Fibroblast of lung (primary cell): ENCODE results near the gene RAB9A. TPM values are rescaled to one million over a fixed set of nuclear protein-coding genes. Genes with fewer than 3 reads are reported as not detected.

Experiments used
- DNase-seq, 2 donors: peaks; one replicate each; pipeline versions ENCODE4 v3.0.0 to v3.0.0-alpha.2; 2010; ENCODE audit warnings: low read depth in 2 of 2
- H2AFZ ChIP-seq: 2 replicates; pipeline ENCODE4 v1.5.1; 2012; ENCODE audit warnings: low read length, control low read depth, inconsistent platforms
- H3K27ac ChIP-seq: 2 replicates; pipeline ENCODE4 v1.5.1; 2011; ENCODE audit warnings: low read length, control low read depth; ENCODE audit not compliant: insufficient read depth
- H3K27me3 ChIP-seq: 2 replicates; pipeline ENCODE4 v1.5.1; 2011; ENCODE audit warnings: mild to moderate bottlenecking, low read length; ENCODE audit not compliant: control insufficient read depth, insufficient read depth
- H3K36me3 ChIP-seq: 2 replicates; pipeline ENCODE4 v1.5.1; 2011; ENCODE audit warnings: low read length; ENCODE audit not compliant: control insufficient read depth, insufficient read depth
- H3K4me1 ChIP-seq: 2 replicates; pipeline ENCODE4 v1.5.1; 2011; ENCODE audit warnings: low read length; ENCODE audit not compliant: control insufficient read depth, insufficient read depth; ENCODE audit errors: extremely low read depth
- H3K4me2 ChIP-seq: 2 replicates; pipeline ENCODE4 v1.5.1; 2011; ENCODE audit warnings: low read length, control low read depth; ENCODE audit not compliant: insufficient read depth; ENCODE audit errors: extremely low read depth
- H3K4me3 ChIP-seq, 4 experiments: fragments of 200-600 bp in 1 of 4; sonication (generic) in 1 of 4; replicated peaks in 1 of 4; 2 replicates each; pipeline ENCODE4 v1.5.1; 2011 to 2016; ENCODE audit warnings: low read length in 4 of 4, low read depth in 3 of 4, mild to moderate bottlenecking in 3 of 4, control low read depth in 2 of 4, inconsistent platforms in 1 of 4, mixed read lengths in 1 of 4; ENCODE audit not compliant: insufficient read depth in 1 of 4; ENCODE audit errors: control extremely low read depth in 1 of 4
- H3K79me2 ChIP-seq: 2 replicates; pipeline ENCODE4 v1.5.1; 2012; ENCODE audit warnings: mild to moderate bottlenecking, low read length, inconsistent platforms; ENCODE audit not compliant: control insufficient read depth, insufficient read depth
- H3K9ac ChIP-seq: 2 replicates; pipeline ENCODE4 v1.5.1; 2011; ENCODE audit warnings: mild to moderate bottlenecking, low read length, control low read depth; ENCODE audit not compliant: insufficient read depth
- H3K9me3 ChIP-seq: 2 replicates; pipeline ENCODE4 v1.5.1; 2012; ENCODE audit warnings: low read depth, low read length; ENCODE audit not compliant: control insufficient read depth, insufficient read depth
- H4K20me1 ChIP-seq: 2 replicates; pipeline ENCODE4 v1.5.1; 2011; ENCODE audit warnings: low read length; ENCODE audit not compliant: control insufficient read depth, insufficient read depth; ENCODE audit errors: extremely low read depth
- EZH2 ChIP-seq: IDR thresholded peaks from 2 replicates; pipeline ENCODE4 v1.5.1; 2012; ENCODE audit warnings: low read length, control low read depth, mild to moderate bottlenecking; ENCODE audit errors: missing control alignments
- polyA plus RNA-seq, 2 donors: library from polyadenylated mRNA; depleted of rRNA in 1 of 2; stranded (reverse) in 1 of 2; unstranded in 1 of 2; fragments of >200 nt; gene quantifications; 2 replicates each; pipeline ENCODE4 v1.2.1, GENCODE V29; 2011 to 2012; ENCODE audit warnings: missing spikeins in 1 of 2
- total RNA-seq: library from RNA; depleted of rRNA; stranded (reverse); fragments of >200 nt; gene quantifications from 2 replicates; pipeline ENCODE4 v1.2.1, GENCODE V29; 2014
- TF ChIP-seq, protein P1 (sequence below), 2 donors: IDR thresholded peaks in 1 of 2; conservative IDR thresholded peaks in 1 of 2; 1 replicate in 1 of 2; 2 replicates in 1 of 2; pipeline ENCODE4 v1.5.1; 2011 to 2012; ENCODE audit warnings: low read length in 2 of 2, control low read depth in 1 of 2, inconsistent platforms in 1 of 2, low read depth in 1 of 2, mild to moderate bottlenecking in 1 of 2

The RAB9A gene
- total and polyA plus RNA-seq, 2 donors (not counting 1 experiment from before 2014, with no cell fraction given) = 40.3 to 44.2 TPM

DNA sequence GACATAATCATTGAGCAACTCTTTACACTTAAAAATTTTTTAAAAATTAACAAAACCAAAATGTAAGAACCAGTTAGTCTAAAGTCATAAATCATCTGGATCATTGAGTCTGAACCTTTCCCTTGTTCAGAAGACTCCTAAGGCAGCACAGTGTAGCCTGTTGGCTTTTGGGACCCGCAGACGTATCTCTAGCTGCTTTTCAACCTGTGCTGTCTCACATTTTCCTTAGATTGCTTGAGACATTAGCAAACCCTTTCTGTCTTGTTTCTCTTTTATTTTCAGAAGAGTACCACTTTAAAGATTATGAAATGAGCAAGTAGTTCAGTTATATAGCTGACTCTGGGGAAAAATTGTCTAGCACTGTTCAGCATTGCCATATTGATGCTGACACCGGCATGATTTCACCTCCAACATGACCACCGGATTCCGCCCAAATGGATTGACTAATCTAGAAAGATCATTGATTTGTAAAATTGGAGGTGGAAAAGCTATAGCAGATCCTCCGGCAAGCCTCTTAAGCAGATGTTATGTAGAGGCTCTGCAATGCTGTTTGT lies 27.1 kb upstream of the RAB9A start:
- DNase-seq = no peak
- no peaks in the 10 kb centered on the region for H4K20me1 ChIP-seq
- H3K4me2 ChIP-seq = peak overlapping the region; percentile 27
- H3K4me3 ChIP-seq = no peak overlapping the region
- no peak overlapping the region for H2AFZ ChIP-seq
- TF ChIP-seq, protein P1, sequence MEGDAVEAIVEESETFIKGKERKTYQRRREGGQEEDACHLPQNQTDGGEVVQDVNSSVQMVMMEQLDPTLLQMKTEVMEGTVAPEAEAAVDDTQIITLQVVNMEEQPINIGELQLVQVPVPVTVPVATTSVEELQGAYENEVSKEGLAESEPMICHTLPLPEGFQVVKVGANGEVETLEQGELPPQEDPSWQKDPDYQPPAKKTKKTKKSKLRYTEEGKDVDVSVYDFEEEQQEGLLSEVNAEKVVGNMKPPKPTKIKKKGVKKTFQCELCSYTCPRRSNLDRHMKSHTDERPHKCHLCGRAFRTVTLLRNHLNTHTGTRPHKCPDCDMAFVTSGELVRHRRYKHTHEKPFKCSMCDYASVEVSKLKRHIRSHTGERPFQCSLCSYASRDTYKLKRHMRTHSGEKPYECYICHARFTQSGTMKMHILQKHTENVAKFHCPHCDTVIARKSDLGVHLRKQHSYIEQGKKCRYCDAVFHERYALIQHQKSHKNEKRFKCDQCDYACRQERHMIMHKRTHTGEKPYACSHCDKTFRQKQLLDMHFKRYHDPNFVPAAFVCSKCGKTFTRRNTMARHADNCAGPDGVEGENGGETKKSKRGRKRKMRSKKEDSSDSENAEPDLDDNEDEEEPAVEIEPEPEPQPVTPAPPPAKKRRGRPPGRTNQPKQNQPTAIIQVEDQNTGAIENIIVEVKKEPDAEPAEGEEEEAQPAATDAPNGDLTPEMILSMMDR (conservative IDR thresholded peaks at IDR 0.05 in 1 of 2, IDR thresholded peaks at IDR 0.05 in 1 of 2; ENCODE audit: low read depth in 1 of 2, low read length in 2 of 2) = no peak
- no peak for TF ChIP-seq EZH2
- H3K36me3 ChIP-seq = no peaks in the 10 kb centered on the region
- no peak overlapping the region for H3K9ac ChIP-seq
- no peak overlapping the region for H3K27ac ChIP-seq
- no peaks in the 10 kb centered on the region for H3K79me2 ChIP-seq
- no peaks in the 10 kb centered on the region for H3K4me1 ChIP-seq
- no peaks in the 10 kb centered on the region for H3K9me3 ChIP-seq
- no peaks in the 10 kb centered on the region for H3K27me3 ChIP-seq

DNA sequence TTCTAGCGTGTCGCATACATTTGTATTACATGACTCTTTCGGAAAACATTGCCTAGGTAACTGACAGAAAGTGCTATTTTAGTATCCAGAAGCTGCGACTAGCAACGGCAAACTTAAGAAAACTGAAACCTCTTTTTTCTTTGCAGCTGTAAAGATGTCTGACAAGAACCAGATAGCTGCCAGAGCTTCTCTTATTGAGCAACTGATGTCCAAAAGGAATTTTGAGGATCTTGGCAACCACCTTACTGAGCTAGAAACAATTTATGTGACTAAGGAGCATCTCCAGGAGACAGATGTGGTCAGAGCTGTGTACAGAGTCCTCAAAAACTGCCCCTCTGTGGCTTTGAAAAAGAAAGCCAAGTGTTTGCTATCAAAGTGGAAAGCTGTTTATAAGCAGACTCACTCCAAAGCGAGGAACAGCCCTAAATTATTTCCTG lies 26.6 kb upstream of the RAB9A start:
- Histone ChIP-seq H3K27ac (no peak overlapping the region), H3K79me2 (no peaks in the 10 kb centered on the region), H3K4me3 (no peak overlapping the region), H4K20me1 (no peaks in the 10 kb centered on the region), H3K4me1 (no peaks in the 10 kb centered on the region), H3K9ac (no peak overlapping the region), H2AFZ (no peak overlapping the region), H3K9me3 (no peaks in the 10 kb centered on the region), H3K27me3 (no peaks in the 10 kb centered on the region), H3K36me3 (no peaks in the 10 kb centered on the region), H3K4me2 (peak overlapping the region; percentile 27)
- TF ChIP-seq, protein P1 (conservative IDR thresholded peaks at IDR 0.05 in 1 of 2, IDR thresholded peaks at IDR 0.05 in 1 of 2; ENCODE audit: low read depth in 1 of 2, low read length in 2 of 2) = no peak
- TF ChIP-seq EZH2 = no peak
- peak; percentile 35 to 56 for DNase-seq

DNA sequence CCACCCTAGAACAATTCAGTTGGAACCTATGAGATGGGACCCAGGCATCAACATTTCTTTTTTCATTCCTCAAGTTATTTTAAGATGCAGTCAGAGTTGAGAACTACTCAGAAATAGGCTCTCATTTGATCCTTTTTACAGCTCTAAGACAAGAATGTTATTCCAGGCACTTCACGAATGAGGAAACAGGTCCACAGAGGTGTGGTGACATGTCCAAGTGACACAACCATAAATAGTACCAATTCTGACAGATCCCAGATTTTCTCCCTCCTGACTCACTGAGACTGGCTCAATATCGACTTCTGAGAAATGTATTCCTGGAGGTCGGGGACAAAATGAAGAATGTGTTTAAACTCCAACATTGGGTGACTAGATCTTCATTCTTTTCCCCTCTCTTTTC lies 24.9 kb upstream of the RAB9A start:
- H3K27ac ChIP-seq = no peak overlapping the region
- H3K4me2 ChIP-seq = no peak overlapping the region
- H3K36me3 ChIP-seq = no peaks in the 10 kb centered on the region
- no peak for DNase-seq
- no peaks in the 10 kb centered on the region for H3K9me3 ChIP-seq
- TF ChIP-seq EZH2 = no peak
- TF ChIP-seq, protein P1 (conservative IDR thresholded peaks at IDR 0.05 in 1 of 2, IDR thresholded peaks at IDR 0.05 in 1 of 2; ENCODE audit: low read depth in 1 of 2, low read length in 2 of 2) = no peak
- no peak overlapping the region for H3K9ac ChIP-seq
- H3K79me2 ChIP-seq = no peaks in the 10 kb centered on the region
- no peaks in the 10 kb centered on the region for H4K20me1 ChIP-seq
- no peak overlapping the region for H2AFZ ChIP-seq
- no peaks in the 10 kb centered on the region for H3K27me3 ChIP-seq
- H3K4me3 ChIP-seq = no peak overlapping the region
- H3K4me1 ChIP-seq = no peaks in the 10 kb centered on the region
